ENCODE data around the gene ZNF750. TPM values are rescaled to one million over a fixed set of nuclear protein-coding genes. Genes with fewer than 3 reads are reported as not detected.

The ZNF750 gene
- total and polyA plus RNA-seq, 8 donors: 0.38 to 3.4 (median 0.68) TPM

- intact Hi-C loops (cut with DNase I): loop anchor here in 1 of 2 donors (5.0 kb wide), 2 partner anchors 129 to 179 kb away; no protein-coding TSS in a partner anchor
- Histone ChIP-seq H3K9me3 (no peaks in the 10 kb centered on the region), H3K4me1 (peaks cover 0 to 10% of the 10 kb centered on the region in 2 donors), H3K27me3 (no peaks in the 10 kb centered on the region), H3K27ac (peak overlapping the region in 1 of 2 donors; percentile 65), H3K4me3 (no peak overlapping the region), H3K36me3 (peaks cover 0 to 22% of the 10 kb centered on the region in 2 donors)
- DNase-seq (no peak), ATAC-seq (no peak)
- no peak for TF ChIP-seq CTCF (IDR thresholded peaks at IDR 0.05)
Measured at GRCh38 chr17:82783498-82783897, 56.3 kb downstream of the ZNF750 start.

- intact Hi-C loops (cut with DNase I): loop anchor here in 1 of 2 donors (5.0 kb wide), 2 partner anchors 130 to 180 kb away; no protein-coding TSS in a partner anchor
- DNase-seq: peak in 1 of 4 donors; percentile 77
- no peak for TF ChIP-seq CTCF (IDR thresholded peaks at IDR 0.05)
- H3K9me3 ChIP-seq: no peaks in the 10 kb centered on the region
- H3K4me3 ChIP-seq: no peak overlapping the region
- H3K27ac ChIP-seq: peak overlapping the region in 1 of 2 donors; percentile 65
- peaks cover 0 to 22% of the 10 kb centered on the region in 2 donors for H3K36me3 ChIP-seq
- no peaks in the 10 kb centered on the region for H3K27me3 ChIP-seq
- peaks cover 0 to 10% of the 10 kb centered on the region in 2 donors for H3K4me1 ChIP-seq
- ATAC-seq: no peak
Measured at GRCh38 chr17:82782657-82783207, 57.1 kb downstream of the ZNF750 start.

- DNase-seq: peak; percentile 75 to 96 (median 86)
Measured at GRCh38 chr17:82781894-82782274, 57.9 kb downstream of the ZNF750 start.

GRCh38 chr17:82780971-82781893 is 58.6 kb downstream of the ZNF750 start:
- Histone ChIP-seq H3K27me3 (no peaks in the 10 kb centered on the region), H3K36me3 (peaks cover 0 to 27% of the 10 kb centered on the region in 2 donors), H3K4me3 (no peak overlapping the region), H3K9me3 (no peaks in the 10 kb centered on the region), H3K4me1 (peaks cover 0 to 10% of the 10 kb centered on the region in 2 donors), H3K27ac (no peak overlapping the region)
- DNase-seq (peak in 1 of 4 donors; percentile 47), ATAC-seq (peak; percentile 6)
- intact Hi-C loops (cut with DNase I): loop anchor here in 1 of 2 donors (5.0 kb wide), 2 partner anchors 131 to 181 kb away; no protein-coding TSS in a partner anchor
- TF ChIP-seq CTCF (IDR thresholded peaks at IDR 0.05): no peak

More at GRCh38 chr17:82781894-82782274, 57.9 kb downstream of the ZNF750 start:
- ATAC-seq: peak; percentile 100
- no peak overlapping the region for H3K4me3 ChIP-seq
- H3K4me1 ChIP-seq: peaks cover 0 to 10% of the 10 kb centered on the region in 2 donors
- no peaks in the 10 kb centered on the region for H3K9me3 ChIP-seq
- intact Hi-C loops (cut with DNase I): loop anchor here in 1 of 2 donors (5.0 kb wide), 2 partner anchors 130 to 180 kb away; no protein-coding TSS in a partner anchor
- peak; percentile 96 to 98 for TF ChIP-seq CTCF (IDR thresholded peaks at IDR 0.05)
- H3K27ac ChIP-seq: peak overlapping the region in 1 of 2 donors; percentile 65
- no peaks in the 10 kb centered on the region for H3K27me3 ChIP-seq
- peaks cover 0 to 22% of the 10 kb centered on the region in 2 donors for H3K36me3 ChIP-seq

Data from left lung (tissue), 10 donors.